HG03039 (cell line): ENCODE data around the gene NUBPL.
"Not testable (repeated sequence)": the region's sequence is repeated elsewhere in the genome, so short reads cannot be mapped to it uniquely, and the experiment has no call there.

Experiments used
- ATAC-seq: cut with Tn5 transposase; IDR thresholded peaks from one replicate; pipeline ENCODE4 v1.9.1; 2021; ENCODE audit warnings: mild to moderate bottlenecking, moderate library complexity; ENCODE audit not compliant: unreplicated experiment

Gene NUBPL

GRCh38 chr14:31576949-31577348 is 15.7 kb downstream of the NUBPL start:
- no peak for ATAC-seq

GRCh38 chr14:31578266-31578665 is 17.1 kb downstream of the NUBPL start:
- no peak for ATAC-seq

GRCh38 chr14:31578792-31579501 is 17.7 kb downstream of the NUBPL start:
- ATAC-seq, result no peak

GRCh38 chr14:31580234-31580633 is 19.0 kb downstream of the NUBPL start:
- no peak for ATAC-seq

GRCh38 chr14:31582286-31582691 is 21.1 kb downstream of the NUBPL start:
- ATAC-seq, result no peak

- ATAC-seq, result no peak
Observed at GRCh38 chr14:31582836-31583452, 21.7 kb downstream of the NUBPL start.

GRCh38 chr14:31590206-31590605 is 29.0 kb downstream of the NUBPL start:
- no peak for ATAC-seq

GRCh38 chr14:31592122-31592521 is 30.9 kb downstream of the NUBPL start:
- no peak for ATAC-seq

- ATAC-seq, result no peak
Observed at GRCh38 chr14:31592631-31593030, 31.4 kb downstream of the NUBPL start.

GRCh38 chr14:31596342-31597095 is 35.3 kb downstream of the NUBPL start:
- no peak for ATAC-seq

- ATAC-seq, result no peak
Observed at GRCh38 chr14:31605702-31606101, 44.5 kb downstream of the NUBPL start.

GRCh38 chr14:31611778-31612433 is 50.7 kb downstream of the NUBPL start:
- ATAC-seq, result no peak

- no peak for ATAC-seq
Observed at GRCh38 chr14:31613188-31613587, 52.0 kb downstream of the NUBPL start.

GRCh38 chr14:31618884-31619283 is 57.7 kb downstream of the NUBPL start:
- ATAC-seq, result not testable (repeated sequence)

- no peak for ATAC-seq
Observed at GRCh38 chr14:31619440-31619839, 58.2 kb downstream of the NUBPL start.

- not testable (repeated sequence) for ATAC-seq
Observed at GRCh38 chr14:31620898-31621297, 59.7 kb downstream of the NUBPL start.

- ATAC-seq, result no peak
Observed at GRCh38 chr14:31622060-31622459, 60.9 kb downstream of the NUBPL start.

- ATAC-seq, result not testable (repeated sequence)
Observed at GRCh38 chr14:31652900-31653299, 91.7 kb downstream of the NUBPL start.

GRCh38 chr14:31657917-31658316 is 96.7 kb downstream of the NUBPL start:
- no peak for ATAC-seq

- ATAC-seq, result no peak
Observed at GRCh38 chr14:31659278-31659677, 98.1 kb downstream of the NUBPL start.

- ATAC-seq, result no peak
Observed at GRCh38 chr14:31660191-31660590, 99.0 kb downstream of the NUBPL start.
